ENCODE results near the gene BRD7. TPM values are rescaled to one million over a fixed set of nuclear protein-coding genes. Genes with fewer than 3 reads are reported as not detected.

The BRD7 gene
- total and polyA plus RNA-seq, 2 donors (not counting 3 experiments of a cell fraction or from before 2014, with no cell fraction given), result 17.1 to 69.1 TPM

DNA sequence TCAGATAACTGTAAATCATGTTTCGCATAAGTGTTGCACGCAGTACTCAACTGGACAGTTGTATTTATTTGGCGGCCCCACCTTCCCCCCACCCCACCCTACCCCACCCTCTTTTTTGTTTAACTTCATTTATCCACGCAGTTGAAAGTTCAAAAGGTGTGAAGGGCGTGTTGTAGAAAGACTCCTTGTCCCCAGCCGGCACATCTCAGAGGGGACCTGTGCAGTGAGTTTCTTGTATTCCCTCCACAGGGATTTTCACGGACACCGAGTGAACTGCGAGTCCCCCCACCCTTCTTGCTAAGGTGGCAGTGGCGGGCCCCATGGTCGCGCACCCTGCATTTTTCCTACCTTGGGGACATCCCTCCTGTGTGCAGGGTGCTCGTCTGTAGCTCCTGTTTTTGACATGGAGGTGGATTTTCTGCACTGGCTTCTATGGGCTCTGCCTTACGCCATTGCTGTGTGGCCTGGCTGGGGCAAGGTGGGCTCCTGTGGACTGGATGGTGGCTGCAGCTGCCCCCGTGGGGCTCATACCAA lies 66.2 kb downstream of the BRD7 start:
- Histone ChIP-seq H3K27ac (ENCODE audit: insufficient read depth, low read depth, low read length) (no peak overlapping the region), H3K9ac (replicated peaks; ENCODE audit: extremely low read depth, insufficient read depth, low read length) (no peak overlapping the region)
- CTCF ChIA-PET, result no interaction called here

More for the DNA sequence above, 66.2 kb downstream of the BRD7 start:
- H3K27me3 ChIP-seq (ENCODE audit: control insufficient read depth in 2 of 2, insufficient read depth in 2 of 2, low read length in 2 of 2), result no peaks in the 10 kb centered on the region
- no peak overlapping the region for H3K4me3 ChIP-seq (replicated peaks in 1 of 3; ENCODE audit: insufficient read depth in 1 of 3, low read depth in 1 of 3, low read length in 3 of 3)
- intact Hi-C loops (cut with micrococcal nuclease) (no loop called here), dilution Hi-C loops (cut with MboI; ENCODE audit: extremely low pct_ligation_motif_present, low sequenced_read_pairs) (no loop called here)
- no peaks in the 10 kb centered on the region for H3K36me3 ChIP-seq (ENCODE audit: control insufficient read depth in 2 of 2, extremely low read depth in 1 of 2, insufficient read depth in 2 of 2, low read length in 2 of 2)
- no peak for FAIRE-seq
- no TSS peak for BruUV-seq (replicated peaks)
- DNase-seq (ENCODE audit: low read depth, low spot score), result no peak
- TF ChIP-seq POLR2AphosphoS5 (IDR thresholded peaks at IDR 0.05; ENCODE audit: insufficient read depth, low read depth, low read length), result no peak
- TF ChIP-seq JUN (IDR thresholded peaks at IDR 0.05; ENCODE audit: borderline replicate concordance, insufficient read depth, insufficient read length, low read depth), result no peak
- TF ChIP-seq MYC (IDR thresholded peaks at IDR 0.05; ENCODE audit: low read depth, low read length), result no peak
- TF ChIP-seq POLR2A (IDR thresholded peaks at IDR 0.05; ENCODE audit: low read depth, low read length), result no peak
- TF ChIP-seq, protein P1, sequence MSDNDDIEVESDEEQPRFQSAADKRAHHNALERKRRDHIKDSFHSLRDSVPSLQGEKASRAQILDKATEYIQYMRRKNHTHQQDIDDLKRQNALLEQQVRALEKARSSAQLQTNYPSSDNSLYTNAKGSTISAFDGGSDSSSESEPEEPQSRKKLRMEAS (IDR thresholded peaks at IDR 0.05; ENCODE audit: insufficient read depth, insufficient read length), result no peak
- TF ChIP-seq FOS (IDR thresholded peaks at IDR 0.05; ENCODE audit: borderline replicate concordance, insufficient read depth, low read length), result no peak
- TF ChIP-seq EZH2 (IDR thresholded peaks at IDR 0.05; ENCODE audit: borderline replicate concordance, low read depth, low read length, severe bottlenecking), result no peak
- TF ChIP-seq, protein P2, sequence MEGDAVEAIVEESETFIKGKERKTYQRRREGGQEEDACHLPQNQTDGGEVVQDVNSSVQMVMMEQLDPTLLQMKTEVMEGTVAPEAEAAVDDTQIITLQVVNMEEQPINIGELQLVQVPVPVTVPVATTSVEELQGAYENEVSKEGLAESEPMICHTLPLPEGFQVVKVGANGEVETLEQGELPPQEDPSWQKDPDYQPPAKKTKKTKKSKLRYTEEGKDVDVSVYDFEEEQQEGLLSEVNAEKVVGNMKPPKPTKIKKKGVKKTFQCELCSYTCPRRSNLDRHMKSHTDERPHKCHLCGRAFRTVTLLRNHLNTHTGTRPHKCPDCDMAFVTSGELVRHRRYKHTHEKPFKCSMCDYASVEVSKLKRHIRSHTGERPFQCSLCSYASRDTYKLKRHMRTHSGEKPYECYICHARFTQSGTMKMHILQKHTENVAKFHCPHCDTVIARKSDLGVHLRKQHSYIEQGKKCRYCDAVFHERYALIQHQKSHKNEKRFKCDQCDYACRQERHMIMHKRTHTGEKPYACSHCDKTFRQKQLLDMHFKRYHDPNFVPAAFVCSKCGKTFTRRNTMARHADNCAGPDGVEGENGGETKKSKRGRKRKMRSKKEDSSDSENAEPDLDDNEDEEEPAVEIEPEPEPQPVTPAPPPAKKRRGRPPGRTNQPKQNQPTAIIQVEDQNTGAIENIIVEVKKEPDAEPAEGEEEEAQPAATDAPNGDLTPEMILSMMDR (IDR thresholded peaks at IDR 0.05; ENCODE audit: extremely low read depth in 1 of 2, insufficient read depth in 1 of 2, low read depth in 1 of 2, low read length in 2 of 2), result no peak
- no peak for TF ChIP-seq GATA2 (IDR thresholded peaks at IDR 0.05; ENCODE audit: insufficient read depth, insufficient read length, low read depth, low read length)
- no peaks in the 10 kb centered on the region for H3K9me3 ChIP-seq (replicated peaks; ENCODE audit: control insufficient read depth, insufficient read depth, low read length)
- H2AFZ ChIP-seq (ENCODE audit: low read depth, low read length), result no peak overlapping the region
- POLR2A ChIA-PET, result no interaction called here
- H3K4me2 ChIP-seq (ENCODE audit: insufficient read depth, low read length), result no peak overlapping the region
- H3K9me1 ChIP-seq (replicated peaks; ENCODE audit: control insufficient read depth, extremely low read depth, insufficient read depth, low read length), result no peaks in the 10 kb centered on the region
- H3K79me2 ChIP-seq (ENCODE audit: control insufficient read depth, insufficient read depth, low read length), result no peaks in the 10 kb centered on the region
- H3K4me1 ChIP-seq (ENCODE audit: control insufficient read depth, extremely low read depth, insufficient read depth, low read length), result no peaks in the 10 kb centered on the region
- H4K20me1 ChIP-seq (replicated peaks; ENCODE audit: control insufficient read depth, extremely low read depth, insufficient read depth, low read length), result no peaks in the 10 kb centered on the region
